HG03066 (cell line): Measurements from ENCODE around the gene PRPS2.
A peak's percentile ranks its signal among the peaks of the same experiment; 100 is the strongest.

Source experiments
- ATAC-seq: cut with Tn5 transposase; IDR thresholded peaks from one replicate; pipeline ENCODE4 v1.9.1; 2021; ENCODE audit warnings: low read depth; ENCODE audit not compliant: unreplicated experiment

The PRPS2 gene

GRCh38 chrX:12791257-12792228 is at the start of gene PRPS2:
PRPS2 (plus strand) TSS chrX:12791412; CDS start chrX:12791498, 86 bp downstream.
- peak; percentile 85 for ATAC-seq

- no peak for ATAC-seq
Measured at GRCh38 chrX:12741416-12741815, 49.8 kb upstream of the PRPS2 start.

- no peak for ATAC-seq
Measured at GRCh38 chrX:12747433-12747832, 43.8 kb upstream of the PRPS2 start.

- ATAC-seq, result no peak
Measured at GRCh38 chrX:12751887-12752286, 39.3 kb upstream of the PRPS2 start.

- no peak for ATAC-seq
Measured at GRCh38 chrX:12753366-12753765, 37.8 kb upstream of the PRPS2 start.

- no peak for ATAC-seq
Measured at GRCh38 chrX:12758291-12758690, 32.9 kb upstream of the PRPS2 start.

- no peak for ATAC-seq
Measured at GRCh38 chrX:12767856-12768255, 23.4 kb upstream of the PRPS2 start.

- ATAC-seq, result no peak
Measured at GRCh38 chrX:12768491-12768890, 22.7 kb upstream of the PRPS2 start.

- ATAC-seq, result no peak
Measured at GRCh38 chrX:12770440-12770839, 20.8 kb upstream of the PRPS2 start.

GRCh38 chrX:12771445-12772069 is 19.7 kb upstream of the PRPS2 start:
- peak; percentile 82 for ATAC-seq

GRCh38 chrX:12777670-12778069 is 13.5 kb upstream of the PRPS2 start:
- ATAC-seq, result no peak

- ATAC-seq, result no peak
Measured at GRCh38 chrX:12779534-12779933, 11.7 kb upstream of the PRPS2 start.

- ATAC-seq, result no peak
Measured at GRCh38 chrX:12788645-12789044, 2.6 kb upstream of the PRPS2 start.

GRCh38 chrX:12789976-12790375 is 1.2 kb upstream of the PRPS2 start:
- ATAC-seq, result no peak

- ATAC-seq, result peak; percentile 17
Measured at GRCh38 chrX:12790885-12791256, 341 bp upstream of the PRPS2 start.

GRCh38 chrX:12792711-12793110 is 1.5 kb downstream of the PRPS2 start:
- no peak for ATAC-seq

- ATAC-seq, result no peak
Measured at GRCh38 chrX:12794654-12795053, 3.4 kb downstream of the PRPS2 start.

GRCh38 chrX:12798601-12799000 is 7.4 kb downstream of the PRPS2 start:
- ATAC-seq, result no peak

GRCh38 chrX:12799118-12799517 is 7.9 kb downstream of the PRPS2 start:
- no peak for ATAC-seq

- no peak for ATAC-seq
Measured at GRCh38 chrX:12802741-12803140, 11.5 kb downstream of the PRPS2 start.

- no peak for ATAC-seq
Measured at GRCh38 chrX:12804655-12805054, 13.4 kb downstream of the PRPS2 start.

GRCh38 chrX:12805333-12805732 is 14.1 kb downstream of the PRPS2 start:
- ATAC-seq, result no peak
